CD4-positive, alpha-beta T cell treated with Interleukin-4 for 4 hours (primary cell): ENCODE results near the gene ZCCHC2.

ENCODE experiments used
- DNase-seq: peaks from one replicate; pipeline ENCODE4 v3.0.0-alpha.2; 2020

Gene ZCCHC2

GRCh38 chr18:62512532-62512931 is 10.3 kb upstream of the ZCCHC2 start:
- DNase-seq = no peak

DNA sequence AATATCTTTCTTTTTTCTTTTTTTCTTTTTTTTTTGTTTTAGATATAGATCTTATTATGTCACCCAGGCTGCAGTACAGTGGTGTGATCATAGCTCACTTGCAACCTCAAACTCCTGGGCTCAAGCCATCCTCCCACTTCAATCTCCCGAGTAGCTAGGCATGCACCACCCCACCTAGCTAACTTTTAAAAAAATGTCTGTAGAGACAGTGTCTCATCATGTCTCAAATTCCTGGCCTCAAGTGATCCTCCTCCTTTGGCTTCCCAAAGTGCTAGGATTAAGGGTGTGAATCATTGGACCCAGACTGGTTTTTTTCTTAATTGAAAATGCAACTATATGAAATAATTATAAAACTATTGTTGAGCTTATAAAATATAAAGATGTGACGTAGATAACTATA is 9.8 kb upstream of the ZCCHC2 start:
- DNase-seq = no peak

- DNase-seq = no peak
Observed at GRCh38 chr18:62514570-62514969, 8.3 kb upstream of the ZCCHC2 start.

DNA sequence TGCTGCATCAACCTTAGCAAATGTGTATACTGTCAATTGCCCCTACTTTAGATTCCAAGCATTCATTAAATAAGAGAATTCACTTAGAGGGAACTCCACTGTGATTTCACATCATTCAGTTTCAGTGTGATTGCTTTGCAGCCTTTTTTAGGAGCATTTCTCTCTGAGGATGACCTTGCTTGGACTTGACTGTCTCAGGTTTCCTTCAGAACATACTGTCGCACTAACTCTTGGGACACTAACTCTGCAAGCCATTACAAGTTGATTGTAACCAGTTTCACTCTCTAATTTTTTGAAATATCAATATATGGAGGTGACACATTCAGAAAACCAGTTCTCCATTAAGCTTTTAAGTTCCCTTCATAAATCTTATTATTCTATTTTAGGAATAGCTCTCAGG is 6.6 kb upstream of the ZCCHC2 start:
- DNase-seq = no peak

DNA sequence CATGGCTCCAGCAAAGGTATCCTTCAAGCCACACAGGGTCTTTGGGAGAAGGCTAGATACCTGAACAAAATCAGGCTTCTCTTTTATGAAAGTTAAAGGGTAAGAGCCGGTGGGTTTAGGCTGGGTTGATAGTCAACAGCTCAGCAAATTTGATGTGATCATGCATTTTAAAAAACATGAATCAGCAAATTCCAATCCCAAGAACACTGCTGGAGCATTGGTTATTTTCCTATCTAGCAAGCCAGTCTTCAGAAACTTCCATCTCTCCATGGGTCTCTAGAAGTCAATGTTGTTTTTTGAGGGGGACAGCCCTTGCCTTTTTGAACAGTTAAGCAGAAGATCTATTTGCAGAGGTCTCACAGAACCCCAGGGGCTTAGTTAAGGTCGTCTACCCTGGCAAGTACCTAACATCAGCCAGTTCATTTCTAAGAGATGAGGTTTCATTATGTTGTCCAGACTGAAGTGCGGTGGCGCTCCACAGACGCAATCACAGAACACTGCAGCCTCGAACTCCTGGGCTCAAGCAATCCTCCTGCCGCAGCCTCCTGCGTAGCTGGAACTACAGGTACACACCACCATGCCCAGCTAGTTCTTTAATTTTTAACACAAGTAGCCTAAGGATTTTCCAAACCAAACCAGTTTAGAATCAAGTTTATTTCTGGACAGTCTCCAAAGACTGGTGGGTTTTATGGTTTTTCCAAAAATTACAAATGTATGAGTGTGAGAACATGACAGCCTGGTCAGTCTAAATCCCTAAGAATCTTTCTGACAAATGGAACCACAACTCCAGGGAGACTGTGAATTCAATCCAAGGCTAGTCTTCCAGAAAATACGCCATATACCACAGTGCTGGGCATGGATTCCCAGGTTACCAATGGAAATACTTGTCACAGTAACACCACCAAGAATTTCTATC is 4.1 kb upstream of the ZCCHC2 start:
- no peak for DNase-seq

GRCh38 chr18:62519684-62520083 is 3.1 kb upstream of the ZCCHC2 start:
- no peak for DNase-seq

DNA sequence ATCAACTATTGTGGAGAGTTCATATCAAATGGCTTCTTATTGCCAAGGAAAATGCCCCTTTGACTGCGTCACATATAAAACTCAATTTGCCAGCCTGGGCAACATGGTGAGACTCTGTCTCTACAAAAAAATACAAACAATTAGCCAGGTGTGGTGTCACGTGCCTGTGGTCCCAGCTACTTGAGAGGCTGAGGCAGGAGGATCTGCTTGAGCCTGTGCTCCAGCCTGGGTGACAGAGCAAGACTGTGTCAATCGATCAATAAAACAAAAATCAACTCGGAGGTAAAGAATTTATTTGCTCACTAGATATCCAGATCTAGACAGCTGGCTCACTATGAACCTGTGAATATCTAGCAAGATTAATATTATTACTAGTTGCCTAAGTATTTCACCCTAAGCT is 1.7 kb upstream of the ZCCHC2 start:
- no peak for DNase-seq

- DNase-seq = no peak
Observed at GRCh38 chr18:62521593-62521992, 1.2 kb upstream of the ZCCHC2 start.

- DNase-seq = no peak
Observed at GRCh38 chr18:62522178-62522503, 684 bp upstream of the ZCCHC2 start.

DNA sequence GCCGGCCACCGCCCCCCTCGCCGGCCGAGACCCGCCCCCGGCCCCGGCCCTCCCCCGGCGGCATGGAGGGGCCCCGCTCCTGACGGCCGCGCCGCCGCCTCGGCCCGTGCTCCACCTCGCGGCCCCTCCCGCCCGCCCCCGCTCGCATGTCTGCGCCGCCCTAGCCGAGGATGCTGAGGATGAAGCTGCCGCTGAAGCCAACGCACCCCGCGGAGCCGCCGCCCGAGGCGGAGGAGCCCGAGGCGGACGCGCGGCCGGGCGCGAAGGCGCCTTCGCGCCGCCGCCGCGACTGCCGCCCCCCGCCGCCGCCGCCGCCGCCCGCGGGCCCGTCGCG is 397 bp downstream of the ZCCHC2 start:
- DNase-seq = no peak

DNA sequence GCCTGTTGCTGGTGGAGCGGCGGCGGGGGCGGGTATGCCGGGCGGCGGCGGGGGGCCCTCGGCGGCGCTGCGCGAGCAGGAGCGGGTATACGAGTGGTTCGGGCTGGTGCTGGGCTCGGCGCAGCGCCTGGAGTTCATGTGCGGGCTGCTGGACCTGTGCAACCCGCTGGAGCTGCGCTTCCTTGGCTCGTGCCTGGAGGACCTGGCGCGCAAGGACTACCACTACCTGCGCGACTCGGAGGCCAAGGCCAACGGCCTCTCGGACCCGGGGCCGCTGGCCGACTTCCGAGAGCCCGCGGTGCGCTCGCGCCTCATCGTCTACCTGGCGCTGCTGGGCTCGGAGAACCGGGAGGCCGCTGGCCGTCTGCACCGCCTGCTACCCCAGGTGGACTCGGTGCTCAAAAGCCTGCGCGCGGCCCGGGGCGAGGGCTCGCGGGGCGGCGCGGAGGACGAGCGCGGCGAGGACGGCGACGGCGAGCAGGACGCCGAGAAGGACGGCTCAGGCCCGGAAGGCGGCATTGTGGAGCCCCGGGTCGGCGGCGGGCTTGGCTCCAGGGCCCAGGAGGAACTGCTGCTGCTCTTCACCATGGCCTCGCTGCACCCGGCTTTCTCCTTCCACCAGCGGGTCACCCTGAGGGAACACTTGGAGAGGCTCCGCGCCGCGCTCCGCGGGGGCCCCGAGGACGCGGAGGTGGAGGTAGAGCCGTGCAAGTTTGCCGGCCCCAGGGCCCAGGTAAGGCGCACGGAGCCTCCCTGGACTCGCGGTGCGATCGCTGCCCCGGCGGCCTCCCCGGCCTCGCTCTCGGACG is 1.0 kb downstream of the ZCCHC2 start:
- DNase-seq = peak; percentile 32

GRCh38 chr18:62524440-62525200 is 1.8 kb downstream of the ZCCHC2 start:
- DNase-seq = peak; percentile 56

GRCh38 chr18:62525608-62526007 is 2.8 kb downstream of the ZCCHC2 start:
- DNase-seq = no peak

DNA sequence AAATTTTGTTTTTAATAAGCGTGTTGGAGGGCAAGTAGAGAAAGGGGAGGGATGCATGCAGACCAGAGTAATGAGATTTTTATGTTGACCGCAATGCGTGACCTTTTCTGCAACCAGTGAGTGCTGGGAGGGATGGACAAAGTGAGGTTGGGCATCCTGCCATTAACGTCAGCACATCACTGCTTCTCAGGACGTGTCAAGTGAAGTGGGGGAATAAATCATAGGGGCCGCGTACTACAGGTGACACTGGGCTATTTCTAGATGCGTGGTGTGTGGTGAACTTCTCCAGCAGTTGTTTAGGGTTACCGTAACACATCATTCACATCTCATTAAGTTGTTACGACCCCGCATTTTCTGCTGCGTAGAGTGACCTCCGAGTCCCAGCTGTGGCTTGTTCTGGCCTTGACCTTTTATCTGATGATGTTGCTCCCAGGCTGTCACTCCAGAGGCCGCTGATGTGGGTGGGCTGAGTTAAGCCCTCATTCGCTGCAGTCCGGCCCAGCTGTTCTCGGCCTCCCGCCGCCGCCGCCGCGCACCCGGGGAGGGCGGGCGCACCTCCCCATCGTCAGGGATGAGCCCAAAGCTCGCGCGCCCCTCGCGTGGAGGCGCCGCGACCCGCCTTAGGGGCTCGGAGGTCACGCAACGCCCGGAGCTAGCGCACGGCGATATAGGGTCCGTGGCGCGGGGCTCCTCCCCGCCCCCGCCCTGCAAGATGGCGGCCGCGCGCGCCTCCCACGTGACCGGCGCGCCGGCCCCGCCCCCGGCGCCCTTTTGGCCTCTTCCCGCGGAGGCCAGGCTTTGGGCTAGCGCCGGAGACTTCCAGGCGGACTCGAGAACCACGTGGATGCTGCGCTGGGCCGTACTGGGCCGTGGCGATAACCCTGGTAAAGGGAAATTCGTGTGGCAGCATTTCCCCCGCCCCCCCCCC is 3.5 kb downstream of the ZCCHC2 start:
- DNase-seq = peak; percentile 54

DNA sequence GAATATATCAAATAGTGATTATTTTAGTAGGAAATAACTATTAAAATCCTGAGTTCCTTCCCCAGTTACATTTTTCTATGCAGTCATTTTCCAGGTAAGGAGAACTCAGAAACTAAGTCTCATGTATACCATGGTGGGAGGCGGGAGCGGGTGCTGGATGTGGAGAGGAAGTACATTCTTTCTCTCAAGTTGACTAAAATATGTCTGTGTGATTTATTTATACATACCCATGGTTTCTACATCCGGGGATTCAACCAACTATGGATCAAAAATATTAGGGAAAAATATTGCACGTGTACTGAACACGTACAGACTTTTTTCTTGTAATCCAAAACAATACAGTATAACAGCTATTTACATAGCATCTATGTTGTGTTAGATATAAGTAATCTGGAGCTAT is 6.8 kb downstream of the ZCCHC2 start:
- no peak for DNase-seq

GRCh38 chr18:62531078-62531477 is 8.3 kb downstream of the ZCCHC2 start:
- no peak for DNase-seq

DNA sequence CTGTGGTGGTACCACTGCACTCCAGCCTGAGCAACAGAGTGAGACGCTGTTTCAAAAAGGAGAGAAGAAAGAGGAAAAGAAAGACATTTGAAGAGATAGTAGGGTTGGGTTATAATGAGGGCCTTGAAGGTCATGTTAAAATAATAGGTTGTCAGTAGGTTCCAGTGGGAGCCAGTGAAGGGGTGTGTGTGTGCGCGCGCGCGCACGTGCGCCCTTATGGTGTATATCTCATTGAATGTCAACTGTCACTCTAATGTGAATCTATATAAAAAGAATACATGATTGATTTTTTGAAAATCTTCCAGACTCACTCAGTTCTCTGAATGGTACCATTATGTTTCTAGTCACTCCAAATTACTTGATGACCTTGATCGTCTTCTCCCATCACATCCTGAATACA is 9.1 kb downstream of the ZCCHC2 start:
- no peak for DNase-seq

- DNase-seq = no peak
Observed at GRCh38 chr18:62536005-62536404, 13.2 kb downstream of the ZCCHC2 start.

DNA sequence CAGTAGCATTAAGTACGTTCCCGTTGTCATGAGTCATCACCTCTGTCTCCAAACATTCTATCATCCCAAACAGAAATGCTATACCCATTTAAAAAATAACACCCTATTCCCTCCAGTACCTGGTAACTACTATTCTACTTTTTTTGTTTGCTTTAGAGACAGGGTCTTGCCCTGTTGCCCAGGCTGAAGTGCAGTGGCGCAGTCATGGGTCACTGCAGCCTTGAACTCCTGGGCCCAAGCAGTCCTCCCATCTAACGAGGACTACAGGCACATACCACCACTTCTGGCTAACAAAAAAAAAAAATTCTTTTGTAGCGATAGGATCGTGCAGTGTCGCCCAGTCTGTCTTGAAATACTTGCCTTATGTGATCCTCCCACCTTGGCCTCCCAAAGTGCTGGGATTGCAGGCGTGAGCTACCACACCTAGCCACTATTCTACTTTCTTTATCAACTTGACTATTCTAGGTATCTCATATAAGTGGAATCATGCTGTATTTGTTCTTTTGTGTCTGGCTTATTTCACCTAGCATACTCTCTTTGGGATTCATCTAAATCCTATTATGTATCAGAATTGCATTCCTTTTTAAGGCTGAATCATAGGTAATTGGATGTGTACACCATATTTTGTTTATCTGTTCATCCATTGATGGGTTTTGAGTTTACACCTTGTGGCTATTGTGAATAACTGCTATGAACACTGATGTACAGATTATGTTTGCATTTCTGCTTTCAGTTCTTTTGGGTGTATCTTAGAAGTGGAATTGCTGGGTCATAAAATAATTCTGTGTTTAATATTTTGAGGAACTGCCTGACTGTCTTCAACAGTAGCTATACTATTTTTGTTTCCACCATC is 14.4 kb downstream of the ZCCHC2 start:
- no peak for DNase-seq

DNA sequence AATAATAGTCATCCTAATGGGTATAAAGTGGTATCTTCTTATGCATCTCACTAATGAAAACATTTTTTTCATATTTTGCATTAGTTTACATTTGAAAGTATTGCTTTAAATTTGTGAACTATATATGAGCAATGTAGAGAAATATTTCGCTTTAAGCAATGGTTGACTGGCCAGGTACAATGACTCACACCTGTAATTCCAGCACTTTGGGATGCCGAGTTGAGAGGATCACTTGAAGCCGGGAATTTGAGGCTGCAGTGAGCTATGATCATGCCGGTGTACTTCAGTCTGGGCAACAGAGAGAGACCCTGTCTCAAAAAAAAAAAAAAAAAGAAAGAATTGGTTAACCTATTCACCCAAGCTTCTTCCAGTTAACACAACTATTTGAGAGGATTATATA is 15.1 kb downstream of the ZCCHC2 start:
- DNase-seq = no peak

DNA sequence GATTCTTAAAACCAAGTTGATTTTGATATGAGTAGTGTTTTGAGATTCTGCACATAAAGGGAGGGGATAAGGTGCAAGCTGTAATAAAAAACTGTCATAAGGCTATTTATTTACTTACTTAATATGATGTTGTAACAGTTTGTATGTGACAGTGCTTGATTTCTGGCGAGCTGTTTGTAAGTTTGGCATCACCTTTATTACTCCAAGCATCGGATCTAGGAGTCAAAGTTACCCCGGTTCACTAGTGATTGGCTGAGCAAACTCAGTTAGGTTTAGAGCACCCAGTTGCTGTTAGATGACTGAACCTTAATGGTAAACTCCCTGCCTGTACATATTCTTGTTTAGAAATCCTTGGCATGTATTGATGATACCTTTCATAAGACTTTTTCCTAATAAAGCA is 16.1 kb downstream of the ZCCHC2 start:
- DNase-seq = no peak
